ENCODE measurements around the gene ZNF286A. TPM values are rescaled to one million over a fixed set of nuclear protein-coding genes. Genes with fewer than 3 reads are reported as not detected.
"Not testable (repeated sequence)": the region's sequence is repeated elsewhere in the genome, so short reads cannot be mapped to it uniquely, and the experiment has no call there.

ZNF286A gene
- polyA plus RNA-seq, 1 donor (not counting 4 experiments of a cell fraction or from before 2014, with no cell fraction given): 19.5 TPM

- H3K4me3 ChIP-seq (ENCODE audit: control insufficient read depth in 2 of 3, extremely low read depth in 1 of 3, insufficient read depth in 2 of 3, low read depth in 1 of 3, low read length in 3 of 3): peak overlapping the region; percentile 29 to 59 (median 43)
- H3K4me1 ChIP-seq (ENCODE audit: control insufficient read depth, extremely low read depth, insufficient read depth, low read length); dilution Hi-C loops (cut with MboI; ENCODE audit: extremely low pct_ligation_motif_present, low sequenced_read_pairs); H3K9me1 ChIP-seq (ENCODE audit: control insufficient read depth, extremely low read depth, insufficient read depth, low read length); H3K36me3 ChIP-seq (ENCODE audit: control insufficient read depth in 2 of 2, extremely low read depth in 1 of 2, insufficient read depth in 2 of 2, low read length in 2 of 2); DNase-seq (ENCODE audit: low read depth, low spot score); H3K27me3 ChIP-seq (ENCODE audit: control insufficient read depth, extremely low read depth, insufficient read depth, low read length); H3K27ac ChIP-seq (ENCODE audit: control insufficient read depth, insufficient read depth, low read length); FAIRE-seq; H3K79me2 ChIP-seq (ENCODE audit: control insufficient read depth, insufficient read depth, low read length); H4K20me1 ChIP-seq (ENCODE audit: control insufficient read depth, extremely low read depth, insufficient read depth, low read length); H3K9me3 ChIP-seq (ENCODE audit: control insufficient read depth, low read depth, low read length): not testable (repeated sequence)
- H2AFZ ChIP-seq (ENCODE audit: control insufficient read depth, low read length): peak overlapping the region; percentile 51
- peak overlapping the region; percentile 76 for H3K9ac ChIP-seq (ENCODE audit: control insufficient read depth, extremely low read depth, insufficient read depth, low read length)
- H3K4me2 ChIP-seq (ENCODE audit: control insufficient read depth, extremely low read depth, insufficient read depth, low read depth, low read length): peak overlapping the region; percentile 56
Observed at GRCh38 chr17:15698967-15699366, 585 bp upstream of the ZNF286A start.

- Histone ChIP-seq H3K4me3 (ENCODE audit: control insufficient read depth in 2 of 3, extremely low read depth in 1 of 3, insufficient read depth in 2 of 3, low read depth in 1 of 3, low read length in 3 of 3) (peak overlapping the region; percentile 51 to 64 (median 59)), H3K27ac (ENCODE audit: control insufficient read depth, insufficient read depth, low read length) (peak overlapping the region; percentile 26), H2AFZ (ENCODE audit: control insufficient read depth, low read length) (peak overlapping the region; percentile 37), H3K9ac (ENCODE audit: control insufficient read depth, extremely low read depth, insufficient read depth, low read length) (peak overlapping the region; percentile 76)
- dilution Hi-C loops (cut with MboI; ENCODE audit: extremely low pct_ligation_motif_present, low sequenced_read_pairs); H3K9me1 ChIP-seq (ENCODE audit: control insufficient read depth, extremely low read depth, insufficient read depth, low read length); DNase-seq (ENCODE audit: low read depth, low spot score); H3K4me1 ChIP-seq (ENCODE audit: control insufficient read depth, extremely low read depth, insufficient read depth, low read length); H3K79me2 ChIP-seq (ENCODE audit: control insufficient read depth, insufficient read depth, low read length); H3K27me3 ChIP-seq (ENCODE audit: control insufficient read depth, extremely low read depth, insufficient read depth, low read length); H4K20me1 ChIP-seq (ENCODE audit: control insufficient read depth, extremely low read depth, insufficient read depth, low read length); H3K4me2 ChIP-seq (ENCODE audit: control insufficient read depth, extremely low read depth, insufficient read depth, low read depth, low read length); H3K9me3 ChIP-seq (ENCODE audit: control insufficient read depth, low read depth, low read length); H3K36me3 ChIP-seq (ENCODE audit: control insufficient read depth in 2 of 2, extremely low read depth in 1 of 2, insufficient read depth in 2 of 2, low read length in 2 of 2); FAIRE-seq: not testable (repeated sequence)
Observed at GRCh38 chr17:15699937-15700336, 385 bp downstream of the ZNF286A start.

GRCh38 chr17:15704239-15704638 lies 4.7 kb downstream of the ZNF286A start:
- H3K9me3 ChIP-seq (ENCODE audit: control insufficient read depth, low read depth, low read length); DNase-seq (ENCODE audit: low read depth, low spot score); FAIRE-seq; H3K4me1 ChIP-seq (ENCODE audit: control insufficient read depth, extremely low read depth, insufficient read depth, low read length); H2AFZ ChIP-seq (ENCODE audit: control insufficient read depth, low read length); H4K20me1 ChIP-seq (ENCODE audit: control insufficient read depth, extremely low read depth, insufficient read depth, low read length); H3K4me3 ChIP-seq (ENCODE audit: control insufficient read depth in 2 of 3, extremely low read depth in 1 of 3, insufficient read depth in 2 of 3, low read depth in 1 of 3, low read length in 3 of 3); H3K27ac ChIP-seq (ENCODE audit: control insufficient read depth, insufficient read depth, low read length); H3K9me1 ChIP-seq (ENCODE audit: control insufficient read depth, extremely low read depth, insufficient read depth, low read length); H3K79me2 ChIP-seq (ENCODE audit: control insufficient read depth, insufficient read depth, low read length); H3K27me3 ChIP-seq (ENCODE audit: control insufficient read depth, extremely low read depth, insufficient read depth, low read length); H3K4me2 ChIP-seq (ENCODE audit: control insufficient read depth, extremely low read depth, insufficient read depth, low read depth, low read length); dilution Hi-C loops (cut with MboI; ENCODE audit: extremely low pct_ligation_motif_present, low sequenced_read_pairs); H3K9ac ChIP-seq (ENCODE audit: control insufficient read depth, extremely low read depth, insufficient read depth, low read length): not testable (repeated sequence)
- peaks cover 7 to 11% of the 10 kb centered on the region in 2 experiments for H3K36me3 ChIP-seq (ENCODE audit: control insufficient read depth in 2 of 2, extremely low read depth in 1 of 2, insufficient read depth in 2 of 2, low read length in 2 of 2)

GRCh38 chr17:15704813-15705212 lies 5.3 kb downstream of the ZNF286A start:
- H2AFZ ChIP-seq (ENCODE audit: control insufficient read depth, low read length); DNase-seq (ENCODE audit: low read depth, low spot score); H3K79me2 ChIP-seq (ENCODE audit: control insufficient read depth, insufficient read depth, low read length); H4K20me1 ChIP-seq (ENCODE audit: control insufficient read depth, extremely low read depth, insufficient read depth, low read length); H3K9ac ChIP-seq (ENCODE audit: control insufficient read depth, extremely low read depth, insufficient read depth, low read length); H3K9me3 ChIP-seq (ENCODE audit: control insufficient read depth, low read depth, low read length); H3K27ac ChIP-seq (ENCODE audit: control insufficient read depth, insufficient read depth, low read length); FAIRE-seq; dilution Hi-C loops (cut with MboI; ENCODE audit: extremely low pct_ligation_motif_present, low sequenced_read_pairs); H3K9me1 ChIP-seq (ENCODE audit: control insufficient read depth, extremely low read depth, insufficient read depth, low read length); H3K4me2 ChIP-seq (ENCODE audit: control insufficient read depth, extremely low read depth, insufficient read depth, low read depth, low read length); H3K4me1 ChIP-seq (ENCODE audit: control insufficient read depth, extremely low read depth, insufficient read depth, low read length); H3K27me3 ChIP-seq (ENCODE audit: control insufficient read depth, extremely low read depth, insufficient read depth, low read length); H3K4me3 ChIP-seq (ENCODE audit: control insufficient read depth in 2 of 3, extremely low read depth in 1 of 3, insufficient read depth in 2 of 3, low read depth in 1 of 3, low read length in 3 of 3): not testable (repeated sequence)
- H3K36me3 ChIP-seq (ENCODE audit: control insufficient read depth in 2 of 2, extremely low read depth in 1 of 2, insufficient read depth in 2 of 2, low read length in 2 of 2): peaks cover 7 to 11% of the 10 kb centered on the region in 2 experiments

GRCh38 chr17:15708879-15709278 lies 9.3 kb downstream of the ZNF286A start:
- FAIRE-seq; H3K4me2 ChIP-seq (ENCODE audit: control insufficient read depth, extremely low read depth, insufficient read depth, low read depth, low read length); DNase-seq (ENCODE audit: low read depth, low spot score); H3K9me3 ChIP-seq (ENCODE audit: control insufficient read depth, low read depth, low read length); H3K79me2 ChIP-seq (ENCODE audit: control insufficient read depth, insufficient read depth, low read length); H3K27me3 ChIP-seq (ENCODE audit: control insufficient read depth, extremely low read depth, insufficient read depth, low read length); H3K4me3 ChIP-seq (ENCODE audit: control insufficient read depth in 2 of 3, extremely low read depth in 1 of 3, insufficient read depth in 2 of 3, low read depth in 1 of 3, low read length in 3 of 3); H2AFZ ChIP-seq (ENCODE audit: control insufficient read depth, low read length); H3K27ac ChIP-seq (ENCODE audit: control insufficient read depth, insufficient read depth, low read length); H4K20me1 ChIP-seq (ENCODE audit: control insufficient read depth, extremely low read depth, insufficient read depth, low read length); dilution Hi-C loops (cut with MboI; ENCODE audit: extremely low pct_ligation_motif_present, low sequenced_read_pairs); H3K4me1 ChIP-seq (ENCODE audit: control insufficient read depth, extremely low read depth, insufficient read depth, low read length); H3K9ac ChIP-seq (ENCODE audit: control insufficient read depth, extremely low read depth, insufficient read depth, low read length); H3K9me1 ChIP-seq (ENCODE audit: control insufficient read depth, extremely low read depth, insufficient read depth, low read length): not testable (repeated sequence)
- peaks cover 7 to 11% of the 10 kb centered on the region in 2 experiments for H3K36me3 ChIP-seq (ENCODE audit: control insufficient read depth in 2 of 2, extremely low read depth in 1 of 2, insufficient read depth in 2 of 2, low read length in 2 of 2)

Data from keratinocyte (primary cell).